Measurements from ENCODE around the gene RFT1. TPM values are rescaled to one million over a fixed set of nuclear protein-coding genes. Genes with fewer than 3 reads are reported as not detected.

The RFT1 gene
- total RNA-seq, 4 donors from 2014 or later = 6.8 to 10.3 (median 9.0) TPM

DNA sequence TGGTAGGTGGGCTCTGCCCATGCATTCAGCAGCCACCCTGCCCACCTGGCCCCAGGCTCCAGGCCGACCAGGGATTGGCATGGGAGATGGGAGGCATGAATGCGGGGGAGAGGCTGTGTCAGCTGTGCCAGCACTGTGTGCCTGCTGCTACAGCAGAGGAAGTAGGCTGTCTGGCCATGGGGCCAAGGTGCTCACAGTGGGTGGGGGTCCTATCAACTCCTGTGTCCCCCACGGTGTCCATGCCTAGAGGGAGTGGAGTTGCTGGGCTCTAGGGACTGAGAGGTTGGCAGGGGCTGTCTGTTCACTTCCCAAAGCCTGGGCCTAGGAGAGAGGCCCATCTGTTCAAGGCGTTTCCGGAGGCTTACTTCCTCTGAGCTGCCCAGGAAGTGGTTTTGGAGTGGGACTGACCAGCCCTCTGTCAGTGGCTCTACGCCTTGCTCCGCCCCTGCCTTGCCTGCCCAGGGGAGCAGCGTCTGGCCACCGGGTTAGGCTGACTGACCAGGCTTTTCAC, 36.6 kb upstream of the RFT1 start:
- H3K27me3 ChIP-seq = no peaks in the 10 kb centered on the region
- DNase-seq (ENCODE audit: extremely low spot score) = no peak
- intact Hi-C loops (cut with DNase I) = no loop called here
- H3K4me3 ChIP-seq = peak overlapping the region in 1 of 4 donors; percentile 1
- H3K36me3 ChIP-seq = peaks cover 0 to 6% (median 0%) of the 10 kb centered on the region in 4 donors
- peaks cover 16 to 98% (median 70%) of the 10 kb centered on the region in 4 donors for H3K4me1 ChIP-seq
- TF ChIP-seq POLR2A (IDR thresholded peaks at IDR 0.05; ENCODE audit: low read depth) = no peak
- TF ChIP-seq POLR2AphosphoS5 (IDR thresholded peaks at IDR 0.05) = peak in 1 of 2 donors; percentile 33
- H3K9me3 ChIP-seq = no peaks in the 10 kb centered on the region
- H3K27ac ChIP-seq (replicated peaks in 1 of 4) = peak overlapping the region; percentile 33 to 60 (median 48)
- WGBS = 60% methylated on average over 2 of the region's 9 CpGs

DNA sequence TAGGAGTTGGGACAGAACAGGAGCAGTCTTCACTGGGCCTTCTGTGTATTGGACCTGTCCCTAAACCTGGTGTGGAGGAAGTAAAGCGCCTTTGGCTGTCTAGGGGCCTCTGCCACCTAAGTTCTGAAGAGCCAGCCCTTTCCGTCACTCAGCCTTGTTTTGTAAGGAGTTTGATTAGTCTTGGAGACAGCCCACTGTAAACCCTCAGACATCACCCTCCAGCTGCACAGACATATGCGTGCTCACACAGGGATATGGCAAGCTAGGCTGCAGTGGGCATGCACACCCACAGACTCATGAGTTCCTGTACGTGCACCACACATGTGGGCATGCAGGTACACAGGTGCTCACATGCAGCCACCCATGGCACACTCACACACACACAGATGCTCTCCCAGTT, 36.0 kb upstream of the RFT1 start:
- DNase-seq (ENCODE audit: extremely low spot score) = no peak
- Histone ChIP-seq H3K27me3 (no peaks in the 10 kb centered on the region), H3K4me1 (peaks cover 16 to 96% (median 64%) of the 10 kb centered on the region in 4 donors), H3K4me3 (no peak overlapping the region), H3K9me3 (no peaks in the 10 kb centered on the region), H3K27ac (replicated peaks in 1 of 4) (peak overlapping the region in 2 of 4 donors; percentile 40 to 57), H3K36me3 (peaks cover 0 to 6% (median 0%) of the 10 kb centered on the region in 4 donors)
- WGBS = 83% methylated on average over 4 of the region's 4 CpGs
- intact Hi-C loops (cut with DNase I) = no loop called here
- TF ChIP-seq EP300 (IDR thresholded peaks at IDR 0.05) (no peak), CTCF (IDR thresholded peaks at IDR 0.05) (no peak), POLR2AphosphoS5 (IDR thresholded peaks at IDR 0.05) (no peak), POLR2A (IDR thresholded peaks at IDR 0.05; ENCODE audit: low read depth) (no peak)

DNA sequence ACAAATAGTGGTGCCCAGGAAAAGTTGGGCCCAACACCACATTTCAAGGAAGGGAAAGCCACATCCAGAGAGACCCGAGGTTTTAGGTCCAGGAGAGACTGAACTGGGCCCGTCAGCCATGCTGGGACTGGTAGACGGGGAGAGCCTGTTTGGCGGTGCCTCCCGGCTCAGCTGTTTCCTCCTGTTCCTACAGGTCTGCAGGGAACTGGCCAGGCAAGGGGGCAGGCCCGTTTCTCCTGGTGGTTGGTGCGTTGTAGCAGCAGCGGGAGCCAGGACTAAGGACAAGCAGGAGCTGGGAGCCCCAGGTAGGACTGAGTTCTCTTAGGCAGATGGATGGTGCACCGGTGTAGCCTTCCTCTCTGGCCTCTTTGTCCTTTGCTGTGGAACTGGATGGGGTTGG, 34.7 kb upstream of the RFT1 start:
- H3K4me1 ChIP-seq = peaks cover 22 to 93% (median 62%) of the 10 kb centered on the region in 4 donors
- intact Hi-C loops (cut with DNase I) = no loop called here
- TF ChIP-seq POLR2A (IDR thresholded peaks at IDR 0.05; ENCODE audit: low read depth) (no peak), POLR2AphosphoS5 (IDR thresholded peaks at IDR 0.05) (no peak), EP300 (IDR thresholded peaks at IDR 0.05) (no peak), CTCF (IDR thresholded peaks at IDR 0.05) (no peak)

GRCh38 chr3:53163444-53164387, 33.5 kb upstream of the RFT1 start:
- TF ChIP-seq CTCF (IDR thresholded peaks at IDR 0.05) = no peak
- TF ChIP-seq POLR2A (IDR thresholded peaks at IDR 0.05; ENCODE audit: low read depth) = no peak
- TF ChIP-seq POLR2AphosphoS5 (IDR thresholded peaks at IDR 0.05) = no peak
- TF ChIP-seq EP300 (IDR thresholded peaks at IDR 0.05) = no peak
- no peaks in the 10 kb centered on the region for H3K27me3 ChIP-seq
- intact Hi-C loops (cut with DNase I) = no loop called here

More for the DNA sequence above, 34.7 kb upstream of the RFT1 start:
- WGBS = 62% methylated on average over 9 of the region's 9 CpGs
- Histone ChIP-seq H3K4me3 (no peak overlapping the region), H3K36me3 (peaks cover 0 to 6% (median 0%) of the 10 kb centered on the region in 4 donors), H3K27me3 (no peaks in the 10 kb centered on the region), H3K9me3 (no peaks in the 10 kb centered on the region), H3K27ac (replicated peaks in 1 of 4) (no peak overlapping the region)
- no peak for DNase-seq (ENCODE audit: extremely low spot score)

More at GRCh38 chr3:53163444-53164387, 33.5 kb upstream of the RFT1 start:
- Histone ChIP-seq H3K9me3 (no peaks in the 10 kb centered on the region), H3K4me3 (no peak overlapping the region), H3K27ac (replicated peaks in 1 of 4) (peak overlapping the region; percentile 11 to 86 (median 83)), H3K4me1 (peaks cover 34 to 91% (median 68%) of the 10 kb centered on the region in 4 donors), H3K36me3 (peaks cover 0 to 6% (median 0%) of the 10 kb centered on the region in 4 donors)
- 79% methylated on average over 6 of the region's 6 CpGs for WGBS
- DNase-seq (ENCODE audit: extremely low spot score) = no peak

Data from esophagus muscularis mucosa (tissue), 4 donors.